ENCODE data around the gene CFAP65. TPM values are rescaled to one million over a fixed set of nuclear protein-coding genes. Genes with fewer than 3 reads are reported as not detected.

The CFAP65 gene
- total RNA-seq, 4 donors from 2014 or later = not detected

- peak; percentile 20 for ATAC-seq
Observed at GRCh38 chr2:219028996-219029828, 12.1 kb downstream of the CFAP65 start.

GRCh38 chr2:219028141-219028540 lies 13.2 kb downstream of the CFAP65 start:
- H3K9me3 ChIP-seq = no peaks in the 10 kb centered on the region
- no peak overlapping the region for H3K27ac ChIP-seq
- no peak overlapping the region for H3K4me3 ChIP-seq
- no peaks in the 10 kb centered on the region for H3K4me1 ChIP-seq
- no peaks in the 10 kb centered on the region for H3K36me3 ChIP-seq
- ATAC-seq = no peak
- peaks cover 56% of the 10 kb centered on the region for H3K27me3 ChIP-seq
- 17% methylated on average over 1 of the region's 5 CpGs; no CpG with 5 or more reads in 1 of the 2 donors for WGBS, 2 donors (ENCODE audit: low coverage in 1 of 2)
- TF ChIP-seq CTCF (IDR thresholded peaks at IDR 0.05) = no peak
- TF ChIP-seq EP300 (IDR thresholded peaks at IDR 0.05) = no peak
- no peak for TF ChIP-seq POLR2AphosphoS5 (IDR thresholded peaks at IDR 0.05)
- no peak for TF ChIP-seq POLR2A (IDR thresholded peaks at IDR 0.05)

More at GRCh38 chr2:219028996-219029828, 12.1 kb downstream of the CFAP65 start:
- Histone ChIP-seq H3K4me1 (no peaks in the 10 kb centered on the region), H3K9me3 (no peaks in the 10 kb centered on the region), H3K27me3 (peaks cover 62% of the 10 kb centered on the region), H3K36me3 (no peaks in the 10 kb centered on the region), H3K4me3 (no peak overlapping the region), H3K27ac (no peak overlapping the region)
- 71% methylated on average over 3 of the region's 13 CpGs; no CpG with 5 or more reads in 1 of the 2 donors for WGBS, 2 donors (ENCODE audit: low coverage in 1 of 2)
- TF ChIP-seq CTCF (IDR thresholded peaks at IDR 0.05) (no peak), POLR2AphosphoS5 (IDR thresholded peaks at IDR 0.05) (no peak), EP300 (IDR thresholded peaks at IDR 0.05) (no peak), POLR2A (IDR thresholded peaks at IDR 0.05) (no peak)

GRCh38 chr2:219027511-219028055 lies 13.7 kb downstream of the CFAP65 start:
- H3K4me1 ChIP-seq = no peaks in the 10 kb centered on the region
- no peaks in the 10 kb centered on the region for H3K36me3 ChIP-seq
- no peak for TF ChIP-seq POLR2AphosphoS5 (IDR thresholded peaks at IDR 0.05)
- no peak for TF ChIP-seq POLR2A (IDR thresholded peaks at IDR 0.05)
- TF ChIP-seq CTCF (IDR thresholded peaks at IDR 0.05) = no peak
- no peak for TF ChIP-seq EP300 (IDR thresholded peaks at IDR 0.05)
- WGBS, 2 donors (ENCODE audit: low coverage in 1 of 2) = 90 to 100% methylated on average over 1 to 8 of the region's 22 CpGs
- H3K9me3 ChIP-seq = no peaks in the 10 kb centered on the region
- ATAC-seq = no peak
- H3K27ac ChIP-seq = no peak overlapping the region
- no peak overlapping the region for H3K4me3 ChIP-seq
- H3K27me3 ChIP-seq = peaks cover 51% of the 10 kb centered on the region

- WGBS, 2 donors (ENCODE audit: low coverage in 1 of 2) = 56 to 75% methylated on average over 3 to 7 of the region's 7 CpGs
- no peaks in the 10 kb centered on the region for H3K9me3 ChIP-seq
- H3K36me3 ChIP-seq = no peaks in the 10 kb centered on the region
- ATAC-seq = no peak
- H3K27ac ChIP-seq = no peak overlapping the region
- peaks cover 49% of the 10 kb centered on the region for H3K27me3 ChIP-seq
- TF ChIP-seq EP300 (IDR thresholded peaks at IDR 0.05) (no peak), POLR2A (IDR thresholded peaks at IDR 0.05) (no peak), POLR2AphosphoS5 (IDR thresholded peaks at IDR 0.05) (no peak), CTCF (IDR thresholded peaks at IDR 0.05) (no peak)
- H3K4me3 ChIP-seq = no peak overlapping the region
- H3K4me1 ChIP-seq = no peaks in the 10 kb centered on the region
Observed at GRCh38 chr2:219026946-219027345, 14.4 kb downstream of the CFAP65 start.

All from gastroesophageal sphincter (tissue), 4 donors.